ENCODE results near the gene EXOC1.

GRCh38 chr4:55903577-55903976, 50.1 kb downstream of the EXOC1 start:
- no peak for TF ChIP-seq EZH2phosphoT487 (IDR thresholded peaks at IDR 0.05; ENCODE audit: borderline replicate concordance)
- TF ChIP-seq CTCF (conservative IDR thresholded peaks at IDR 0.05; ENCODE audit: low read length) = no peak
